Esophagus (tissue), 2 donors: Measurements from ENCODE around the gene LGR6. TPM values are rescaled to one million over a fixed set of nuclear protein-coding genes. Genes with fewer than 3 reads are reported as not detected.

ENCODE experiments used
- H3K27ac ChIP-seq, 2 donors: one replicate each; pipeline ENCODE4 v1.5.1; 2013; ENCODE audit warnings: low read depth in 2 of 2, mild to moderate bottlenecking in 2 of 2, inconsistent platforms in 1 of 2, low read length in 1 of 2, moderate library complexity in 1 of 2
- H3K27me3 ChIP-seq, 2 donors: one replicate each; pipeline ENCODE4 v1.6.1; 2013; ENCODE audit warnings: low read length in 2 of 2, control low read depth in 1 of 2, mild to moderate bottlenecking in 1 of 2; ENCODE audit not compliant: insufficient read depth in 2 of 2, control insufficient read depth in 1 of 2
- H3K36me3 ChIP-seq, 2 donors: one replicate each; pipeline ENCODE4 v1.6.1; 2013; ENCODE audit warnings: low read length in 1 of 2; ENCODE audit not compliant: control insufficient read depth in 2 of 2, insufficient read depth in 2 of 2
- H3K4me1 ChIP-seq, 2 donors: one replicate each; pipeline ENCODE4 v1.6.1; 2013; ENCODE audit warnings: low read length in 1 of 2; ENCODE audit not compliant: control insufficient read depth in 2 of 2, insufficient read depth in 2 of 2
- H3K4me3 ChIP-seq, 2 donors: one replicate each; pipeline ENCODE4 v1.5.1; 2013; ENCODE audit warnings: low read length in 2 of 2, mild to moderate bottlenecking in 2 of 2, low read depth in 1 of 2, moderate library complexity in 1 of 2
- H3K9me3 ChIP-seq, 2 donors: one replicate each; pipeline ENCODE4 v1.6.1; 2013; ENCODE audit warnings: mild to moderate bottlenecking in 2 of 2, low read depth in 1 of 2, low read length in 1 of 2, moderate library complexity in 1 of 2; ENCODE audit not compliant: control insufficient read depth in 2 of 2, insufficient read depth in 1 of 2
- WGBS, 2 donors: extraction: QIAGEN DNeasy Blood & Tissue Kit; methylation state at CpG; one replicate each; pipeline ENCODE4 v1.1.7; 2013; 5-methylcytosine and 5-hydroxymethylcytosine counted together
- polyA plus RNA-seq, 2 donors: library from polyadenylated mRNA; stranded (reverse); fragments of 200-250 nt; gene quantifications; one replicate each; pipeline ENCODE4 v1.2.3, GENCODE V29; 2013
- donor health status: healthy with polysubstance abuse.
- donor health status: Bipolar disorder and iron deficiency.

Gene LGR6
- polyA plus RNA-seq, 2 donors, result 4.2 to 6.3 TPM

GRCh38 chr1:202306535-202307345, 113.1 kb downstream of the LGR6 start:
- no peaks in the 10 kb centered on the region for H3K9me3 ChIP-seq

DNA sequence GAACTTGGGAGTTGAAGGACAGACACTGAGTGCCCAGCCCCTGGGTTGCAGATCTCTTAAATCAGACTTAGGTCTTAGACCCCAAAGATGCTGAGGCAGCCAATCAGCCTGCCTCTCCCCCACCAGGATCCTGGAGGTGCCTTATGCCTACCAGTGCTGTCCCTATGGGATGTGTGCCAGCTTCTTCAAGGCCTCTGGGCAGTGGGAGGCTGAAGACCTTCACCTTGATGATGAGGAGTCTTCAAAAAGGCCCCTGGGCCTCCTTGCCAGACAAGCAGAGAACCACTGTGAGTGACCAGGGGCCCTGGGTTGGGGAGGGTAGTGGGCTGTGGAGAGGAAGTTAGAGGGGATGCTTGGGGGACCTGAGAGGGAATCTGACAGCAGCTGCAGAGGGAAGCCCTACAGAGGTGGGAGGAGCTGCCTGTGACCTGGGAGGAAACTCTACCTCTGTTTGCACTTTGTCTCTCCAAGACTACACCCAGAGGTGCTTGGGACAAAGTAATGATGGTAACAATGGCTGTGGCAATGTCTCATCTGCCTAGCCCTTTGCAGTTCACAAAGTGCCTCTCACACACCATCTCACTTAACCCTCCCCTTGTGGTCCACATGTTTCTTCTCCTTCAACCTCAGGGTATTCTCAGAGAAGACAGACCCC, 116.6 kb downstream of the LGR6 start:
- no peaks in the 10 kb centered on the region for H3K27me3 ChIP-seq

More at GRCh38 chr1:202306535-202307345, 113.1 kb downstream of the LGR6 start:
- no peaks in the 10 kb centered on the region for H3K27me3 ChIP-seq
- H3K4me3 ChIP-seq, result no peak overlapping the region
- H3K36me3 ChIP-seq, result no peaks in the 10 kb centered on the region
- WGBS, 2 donors, result 72 to 78% methylated on average over 9 of the region's 9 CpGs
- no peak overlapping the region for H3K27ac ChIP-seq
- H3K4me1 ChIP-seq, result no peaks in the 10 kb centered on the region

DNA sequence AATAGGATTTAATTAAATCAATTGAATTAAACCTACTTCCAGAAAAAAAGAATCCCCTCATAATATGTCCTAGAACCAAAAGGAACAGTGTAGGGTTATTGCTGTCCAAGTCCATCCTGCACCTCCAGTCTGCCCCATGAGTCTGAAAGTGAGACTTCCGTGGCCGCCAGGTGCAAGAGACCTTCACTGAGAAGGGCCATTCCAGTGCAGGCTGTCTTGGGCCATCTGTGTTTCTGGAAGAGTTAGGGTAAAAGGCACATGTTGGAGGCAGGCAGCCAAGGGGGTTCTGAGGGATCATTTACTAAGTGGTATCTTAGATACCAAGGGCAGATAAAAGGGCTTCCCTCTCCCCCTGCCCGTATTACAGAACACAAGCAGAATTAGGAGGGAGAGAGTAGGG, 117.1 kb downstream of the LGR6 start:
- Histone ChIP-seq H3K9me3 (no peaks in the 10 kb centered on the region), H3K4me1 (no peaks in the 10 kb centered on the region), H3K36me3 (no peaks in the 10 kb centered on the region), H3K27ac (no peak overlapping the region), H3K27me3 (no peaks in the 10 kb centered on the region), H3K4me3 (no peak overlapping the region)
- WGBS, 2 donors, result 89 to 99% methylated on average over 3 of the region's 3 CpGs

More for the DNA sequence above, 116.6 kb downstream of the LGR6 start:
- H3K36me3 ChIP-seq, result no peaks in the 10 kb centered on the region
- H3K4me3 ChIP-seq, result no peak overlapping the region
- H3K9me3 ChIP-seq, result no peaks in the 10 kb centered on the region
- H3K4me1 ChIP-seq, result no peaks in the 10 kb centered on the region
- H3K27ac ChIP-seq, result no peak overlapping the region

DNA sequence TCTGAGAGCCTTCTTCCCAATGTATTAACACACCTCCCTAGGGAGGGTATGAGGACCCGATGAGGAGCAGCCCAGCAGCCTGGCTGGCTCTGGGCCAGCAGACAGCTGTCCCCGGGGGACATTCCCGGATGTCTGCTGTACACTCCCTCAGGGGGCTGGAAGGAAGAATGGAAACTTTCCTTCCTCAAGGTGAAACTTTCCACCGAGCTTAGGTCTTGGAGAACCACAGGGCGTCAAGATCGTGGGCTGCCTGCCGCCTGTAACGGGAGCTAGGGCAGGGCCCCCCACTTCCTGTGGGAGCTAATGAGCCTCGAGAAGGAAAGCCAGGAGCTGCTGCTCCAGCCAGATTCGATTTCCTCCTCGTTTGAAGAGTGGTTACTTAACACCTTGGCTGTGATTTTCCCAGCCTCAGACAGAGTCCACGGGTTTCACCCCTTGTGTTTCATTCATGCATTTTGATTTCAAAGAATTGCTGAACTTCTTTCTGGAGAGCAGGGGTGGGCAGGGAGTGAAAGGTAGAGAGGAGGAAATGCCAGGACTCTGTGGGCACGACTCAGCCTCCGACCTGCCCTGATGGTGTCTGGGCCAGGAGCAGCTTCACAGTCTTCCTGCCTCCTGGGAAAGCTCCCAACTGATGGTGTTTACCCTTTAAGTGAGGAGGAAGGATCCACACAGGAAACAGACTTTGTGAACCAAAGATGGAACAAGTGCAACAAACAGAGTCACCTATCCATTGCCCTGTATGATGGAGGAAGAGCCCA, 118.5 kb downstream of the LGR6 start:
- H3K36me3 ChIP-seq, result no peaks in the 10 kb centered on the region
- H3K4me3 ChIP-seq, result no peak overlapping the region
- WGBS, 2 donors, result 17 to 22% methylated on average over 14 of the region's 14 CpGs
- H3K9me3 ChIP-seq, result no peaks in the 10 kb centered on the region
- no peaks in the 10 kb centered on the region for H3K4me1 ChIP-seq
- H3K27ac ChIP-seq, result no peak overlapping the region
- no peaks in the 10 kb centered on the region for H3K27me3 ChIP-seq

DNA sequence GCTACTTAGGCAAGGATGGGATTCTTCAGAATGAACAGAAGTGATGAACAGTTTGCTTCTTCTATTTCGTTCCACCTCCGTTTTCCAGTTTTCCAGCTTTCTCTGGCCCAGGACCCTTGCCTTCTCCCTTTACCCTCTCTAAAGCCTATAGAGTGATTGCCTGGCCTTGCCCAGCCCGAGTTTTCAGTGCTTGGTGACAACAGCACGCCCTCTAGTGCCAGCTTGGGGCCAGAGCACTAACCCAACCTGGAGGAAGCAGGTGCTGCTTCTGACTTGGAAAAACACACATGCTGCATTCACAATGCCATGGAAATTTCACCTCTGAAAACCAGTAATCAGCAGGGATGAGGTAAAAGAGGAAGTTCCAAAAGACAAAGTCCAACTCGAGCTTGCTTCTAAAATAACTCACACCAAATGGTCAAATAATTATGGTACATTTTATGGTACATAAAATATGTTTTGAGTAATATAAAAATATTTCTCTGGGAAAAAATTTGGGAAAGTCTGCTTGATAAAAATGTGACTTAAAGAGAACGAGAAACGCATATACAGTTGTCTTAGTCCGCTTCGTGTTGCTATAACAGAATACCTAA, 122.1 kb downstream of the LGR6 start:
- Histone ChIP-seq H3K36me3 (no peaks in the 10 kb centered on the region), H3K27ac (no peak overlapping the region), H3K27me3 (no peaks in the 10 kb centered on the region), H3K9me3 (no peaks in the 10 kb centered on the region), H3K4me1 (no peaks in the 10 kb centered on the region), H3K4me3 (no peak overlapping the region)
- 22 to 26% methylated on average over 9 of the region's 9 CpGs for whole genome bisulfite sequencing, 2 donors

GRCh38 chr1:202316186-202316585, 122.6 kb downstream of the LGR6 start:
- Histone ChIP-seq H3K4me3 (no peak overlapping the region), H3K9me3 (no peaks in the 10 kb centered on the region)

DNA sequence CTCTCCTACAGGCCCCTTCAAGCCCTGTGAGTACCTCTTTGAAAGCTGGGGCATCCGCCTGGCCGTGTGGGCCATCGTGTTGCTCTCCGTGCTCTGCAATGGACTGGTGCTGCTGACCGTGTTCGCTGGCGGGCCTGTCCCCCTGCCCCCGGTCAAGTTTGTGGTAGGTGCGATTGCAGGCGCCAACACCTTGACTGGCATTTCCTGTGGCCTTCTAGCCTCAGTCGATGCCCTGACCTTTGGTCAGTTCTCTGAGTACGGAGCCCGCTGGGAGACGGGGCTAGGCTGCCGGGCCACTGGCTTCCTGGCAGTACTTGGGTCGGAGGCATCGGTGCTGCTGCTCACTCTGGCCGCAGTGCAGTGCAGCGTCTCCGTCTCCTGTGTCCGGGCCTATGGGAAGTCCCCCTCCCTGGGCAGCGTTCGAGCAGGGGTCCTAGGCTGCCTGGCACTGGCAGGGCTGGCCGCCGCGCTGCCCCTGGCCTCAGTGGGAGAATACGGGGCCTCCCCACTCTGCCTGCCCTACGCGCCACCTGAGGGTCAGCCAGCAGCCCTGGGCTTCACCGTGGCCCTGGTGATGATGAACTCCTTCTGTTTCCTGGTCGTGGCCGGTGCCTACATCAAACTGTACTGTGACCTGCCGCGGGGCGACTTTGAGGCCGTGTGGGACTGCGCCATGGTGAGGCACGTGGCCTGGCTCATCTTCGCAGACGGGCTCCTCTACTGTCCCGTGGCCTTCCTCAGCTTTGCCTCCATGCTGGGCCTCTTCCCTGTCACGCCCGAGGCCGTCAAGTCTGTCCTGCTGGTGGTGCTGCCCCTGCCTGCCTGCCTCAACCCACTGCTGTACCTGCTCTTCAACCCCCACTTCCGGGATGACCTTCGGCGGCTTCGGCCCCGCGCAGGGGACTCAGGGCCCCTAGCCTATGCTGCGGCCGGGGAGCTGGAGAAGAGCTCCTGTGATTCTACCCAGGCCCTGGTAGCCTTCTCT, 124.6 kb downstream of the LGR6 start:
- Histone ChIP-seq H3K27me3 (no peaks in the 10 kb centered on the region), H3K4me3 (no peak overlapping the region), H3K9me3 (no peaks in the 10 kb centered on the region), H3K27ac (no peak overlapping the region), H3K36me3 (no peaks in the 10 kb centered on the region), H3K4me1 (no peaks in the 10 kb centered on the region)
- 87 to 91% methylated on average over 52 of the region's 52 CpGs for WGBS, 2 donors

More at GRCh38 chr1:202316186-202316585, 122.6 kb downstream of the LGR6 start:
- H3K4me1 ChIP-seq, result no peaks in the 10 kb centered on the region
- no peak overlapping the region for H3K27ac ChIP-seq
- no peaks in the 10 kb centered on the region for H3K27me3 ChIP-seq
- no peaks in the 10 kb centered on the region for H3K36me3 ChIP-seq

DNA sequence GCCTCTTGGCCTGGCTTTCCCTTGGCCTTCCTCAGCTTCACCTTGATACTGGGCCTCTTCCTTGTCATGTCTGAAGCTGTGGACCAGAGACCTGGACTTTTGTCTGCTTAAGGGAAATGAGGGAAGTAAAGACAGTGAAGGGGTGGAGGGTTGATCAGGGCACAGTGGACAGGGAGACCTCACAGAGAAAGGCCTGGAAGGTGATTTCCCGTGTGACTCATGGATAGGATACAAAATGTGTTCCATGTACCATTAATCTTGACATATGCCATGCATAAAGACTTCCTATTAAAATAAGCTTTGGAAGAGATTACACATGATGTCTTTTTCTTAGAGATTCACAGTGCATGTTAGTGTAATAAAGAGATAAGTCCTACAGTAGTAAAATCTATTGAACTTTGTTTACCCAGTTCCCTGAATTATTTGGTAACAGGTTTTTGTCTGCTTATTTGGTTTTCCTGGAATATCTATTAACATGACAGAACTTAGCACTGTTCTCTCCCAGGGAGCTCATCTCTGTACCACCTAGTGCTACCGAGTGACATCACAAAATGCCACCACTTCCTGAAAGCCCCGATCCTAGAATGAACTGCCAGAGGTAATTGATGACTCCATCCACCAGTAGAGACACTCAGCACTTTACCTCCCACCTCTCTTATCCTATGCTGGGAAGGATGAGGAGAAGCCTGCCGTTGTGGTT, 125.9 kb downstream of the LGR6 start:
- 59 to 69% methylated on average over 4 of the region's 4 CpGs for WGBS, 2 donors
- Histone ChIP-seq H3K4me1 (no peaks in the 10 kb centered on the region), H3K27me3 (no peaks in the 10 kb centered on the region), H3K36me3 (no peaks in the 10 kb centered on the region), H3K4me3 (no peak overlapping the region), H3K27ac (no peak overlapping the region), H3K9me3 (no peaks in the 10 kb centered on the region)
